MCF 10A (cell line): ENCODE data around the gene RNPS1. TPM values are rescaled to one million over a fixed set of nuclear protein-coding genes. Genes with fewer than 3 reads are reported as not detected.

ENCODE experiments used
- BruUV-seq: library from RNA; stranded (reverse); fragments of 400-500 nt; replicated peaks from 2 replicates; lab custom pipeline; 2021; lab: Mats Ljungman, UMichigan
- CTCF ChIA-PET: fragments of 300-600 bp; sonication (Branson Sonifier 250); formaldehyde crosslinking; extraction: SDS; loops from one replicate; lab custom pipeline; 2021; ENCODE audit warnings: antibody characterized with exemption, inconsistent platforms; lab: Yijun Ruan, JAX
- POLR2A ChIA-PET: fragments of 300-600, 350-650 bp; sonication (Branson Sonifier 250); formaldehyde crosslinking; extraction: SDS; loops from one replicate; lab custom pipeline; 2020; ENCODE audit warnings: antibody characterized with exemption, inconsistent platforms; lab: Yijun Ruan, JAX
- DNase-seq: peaks from one replicate; pipeline ENCODE4 v3.0.0-alpha.2; 2018; ENCODE audit not compliant: unreplicated experiment
- H3K27ac Mint-ChIP-seq: one replicate; pipeline ENCODE4 v1.8.0; 2022; ENCODE audit warnings: mild to moderate bottlenecking, low read depth, mixed read lengths; ENCODE audit not compliant: unreplicated experiment
- H3K27me3 Mint-ChIP-seq: one replicate; pipeline ENCODE4 v1.8.0; 2022; ENCODE audit warnings: mixed read lengths; ENCODE audit not compliant: insufficient read depth, unreplicated experiment
- H3K36me3 Mint-ChIP-seq: one replicate; pipeline ENCODE4 v1.8.0; 2022; ENCODE audit warnings: mild to moderate bottlenecking, moderate library complexity, mixed read lengths; ENCODE audit not compliant: insufficient read depth, unreplicated experiment
- H3K4me1 Mint-ChIP-seq: one replicate; pipeline ENCODE4 v1.8.0; 2022; ENCODE audit warnings: mixed read lengths; ENCODE audit not compliant: insufficient read depth, unreplicated experiment
- H3K4me3 Mint-ChIP-seq: one replicate; pipeline ENCODE4 v1.8.0; 2022; ENCODE audit warnings: mild to moderate bottlenecking, moderate library complexity, mixed read lengths; ENCODE audit not compliant: unreplicated experiment
- H3K9me3 Mint-ChIP-seq: one replicate; pipeline ENCODE4 v1.8.0; 2022; ENCODE audit warnings: mixed read lengths; ENCODE audit not compliant: unreplicated experiment
- CTCF ChIP-seq: fragments of 200-600 bp; IDR thresholded peaks from one replicate; pipeline ENCODE4 v1.8.0; 2022; ENCODE audit warnings: antibody characterized with exemption, mild to moderate bottlenecking; ENCODE audit not compliant: unreplicated experiment
- intact Hi-C: fragments of 100-400 bp; cut with micrococcal nuclease; formaldehyde crosslinking; loops from 2 replicates; pipeline ENCODE4 v1.14.1; 2022
- total RNA-seq: library from RNA; stranded (reverse); gene quantifications from 2 replicates; pipeline ENCODE4 v1.2.3, GENCODE V29; 2022

RNPS1 gene
- total RNA-seq, 1 experiment from 2014 or later, result 245 TPM

DNA sequence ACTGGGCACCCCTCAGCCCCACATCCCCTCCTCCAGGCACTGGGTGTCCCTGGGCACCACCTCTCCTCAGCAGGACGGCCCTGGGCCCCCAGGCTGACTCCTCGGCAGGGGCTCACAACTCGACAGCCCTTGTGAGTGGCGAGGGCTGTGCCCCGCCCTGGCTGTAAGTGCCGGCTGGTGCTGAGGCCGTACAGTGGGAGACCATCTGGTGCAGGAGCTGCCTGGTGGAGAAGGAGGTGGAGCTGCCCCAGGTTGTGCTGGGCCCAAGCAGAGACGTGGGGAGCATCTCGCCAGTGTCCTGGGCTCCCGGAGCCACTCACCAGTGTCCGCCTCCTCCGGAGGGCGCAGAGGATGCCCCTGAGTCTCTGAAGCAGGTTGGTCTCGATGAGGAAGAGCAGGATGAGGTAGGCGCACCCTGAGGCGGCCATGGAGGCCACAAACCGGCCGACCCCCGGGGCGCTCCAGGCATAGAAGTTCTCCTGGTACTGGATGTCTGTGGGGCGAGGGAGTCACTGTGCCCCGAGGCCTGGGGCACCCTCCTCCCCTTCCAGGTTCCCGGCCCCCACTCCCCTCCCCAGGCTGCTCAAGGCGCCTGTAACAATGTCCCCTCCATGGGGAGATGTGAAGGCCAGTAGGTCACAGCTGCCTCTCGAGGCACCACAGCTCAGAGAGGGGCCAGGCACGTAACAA is 15.1 kb upstream of the RNPS1 start:
- CTCF ChIA-PET, result no interaction called here
- TF ChIP-seq CTCF, result no peak
- H3K4me3 Mint-ChIP-seq, result no peak overlapping the region
- POLR2A ChIA-PET, result no interaction called here
- intact Hi-C loops, result no loop called here
- peaks cover 6% of the 10 kb centered on the region for H3K36me3 Mint-ChIP-seq
- no peaks in the 10 kb centered on the region for H3K9me3 Mint-ChIP-seq
- DNase-seq, result no peak
- peaks cover 23% of the 10 kb centered on the region for H3K27me3 Mint-ChIP-seq
- no TSS peak for BruUV-seq
- H3K4me1 Mint-ChIP-seq, result no peaks in the 10 kb centered on the region
- H3K27ac Mint-ChIP-seq, result no peak overlapping the region

DNA sequence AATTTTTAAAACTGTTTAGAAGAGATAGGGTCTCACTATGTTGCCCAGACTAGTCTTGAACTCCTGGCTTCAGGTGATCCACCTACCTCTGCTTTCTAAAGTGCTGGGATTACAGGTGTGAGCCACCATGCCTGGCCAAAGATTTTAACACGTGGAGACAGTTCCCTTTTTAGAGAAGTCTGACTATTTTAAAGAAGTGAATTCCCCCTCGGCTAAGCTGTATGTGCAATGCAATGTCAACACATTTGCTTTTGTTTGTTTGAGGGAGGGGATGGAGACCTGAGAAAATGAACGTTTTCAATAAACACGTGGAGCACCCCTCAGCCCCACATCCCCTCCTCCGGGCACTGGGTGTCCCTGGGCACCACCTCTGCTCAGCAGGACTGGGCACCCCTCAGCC is 14.3 kb upstream of the RNPS1 start:
- H3K4me1 Mint-ChIP-seq, result no peaks in the 10 kb centered on the region
- peaks cover 23% of the 10 kb centered on the region for H3K27me3 Mint-ChIP-seq
- H3K27ac Mint-ChIP-seq, result no peak overlapping the region
- no peak for DNase-seq
- H3K4me3 Mint-ChIP-seq, result no peak overlapping the region
- BruUV-seq, result no TSS peak
- H3K9me3 Mint-ChIP-seq, result no peaks in the 10 kb centered on the region
- H3K36me3 Mint-ChIP-seq, result peaks cover 6% of the 10 kb centered on the region
- POLR2A ChIA-PET, result no interaction called here
- TF ChIP-seq CTCF, result no peak
- CTCF ChIA-PET, result interaction anchor here (1.1 kb wide), 1 partner anchor 43 kb away, joined by 4 read pairs; no protein-coding TSS in a partner anchor
- intact Hi-C loops, result no loop called here

- Mint-ChIP-seq H3K27ac (no peak overlapping the region), H3K9me3 (no peaks in the 10 kb centered on the region), H3K4me1 (no peaks in the 10 kb centered on the region), H3K27me3 (peaks cover 23% of the 10 kb centered on the region), H3K36me3 (peaks cover 6% of the 10 kb centered on the region), H3K4me3 (no peak overlapping the region)
- intact Hi-C loops, result no loop called here
- POLR2A ChIA-PET, result no interaction called here
- TF ChIP-seq CTCF, result no peak
- CTCF ChIA-PET, result interaction anchor here (1.1 kb wide), 1 partner anchor 44 kb away, joined by 4 read pairs; no protein-coding TSS in a partner anchor
- BruUV-seq, result no TSS peak
- DNase-seq, result no peak
Observed at GRCh38 chr16:2280981-2281542, 13.1 kb upstream of the RNPS1 start.

DNA sequence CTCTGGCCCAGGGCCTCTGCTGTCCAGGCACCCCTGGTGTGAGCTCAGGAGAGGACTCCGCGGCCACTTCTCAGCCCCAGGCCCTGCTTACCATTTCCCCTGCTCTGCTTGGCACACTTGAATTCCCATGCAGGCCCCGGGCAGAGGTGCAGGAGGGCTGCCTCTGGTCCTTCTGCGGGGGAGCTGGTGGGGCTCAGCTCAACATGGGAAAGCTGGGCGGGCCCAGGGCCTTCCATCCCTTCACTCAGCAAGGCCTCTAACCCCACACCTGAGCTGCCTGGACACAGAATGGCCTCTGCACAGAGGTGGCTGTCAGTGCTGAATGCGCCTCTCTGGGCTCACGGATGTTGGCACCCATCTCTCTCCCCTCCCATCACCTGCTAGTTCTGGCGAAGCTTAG is 12.5 kb upstream of the RNPS1 start:
- intact Hi-C loops, result no loop called here
- CTCF ChIA-PET, result no interaction called here
- no peak overlapping the region for H3K27ac Mint-ChIP-seq
- POLR2A ChIA-PET, result no interaction called here
- H3K4me1 Mint-ChIP-seq, result no peaks in the 10 kb centered on the region
- DNase-seq, result no peak
- BruUV-seq, result no TSS peak
- H3K4me3 Mint-ChIP-seq, result no peak overlapping the region
- H3K36me3 Mint-ChIP-seq, result peaks cover 6% of the 10 kb centered on the region
- TF ChIP-seq CTCF, result no peak
- H3K9me3 Mint-ChIP-seq, result no peaks in the 10 kb centered on the region
- H3K27me3 Mint-ChIP-seq, result peaks cover 23% of the 10 kb centered on the region
